Astrocyte (in vitro differentiated cells and primary cell): Measurements from ENCODE around the gene CROCC.

Experiments
- EZH2 ChIP-seq: IDR thresholded peaks from 2 replicates; pipeline ENCODE4 v1.6.1; 2012; ENCODE audit warnings: mild to moderate bottlenecking, low read length, inconsistent platforms; ENCODE audit not compliant: insufficient read depth
- TF ChIP-seq, protein P1 (sequence below): IDR thresholded peaks from 2 replicates; pipeline ENCODE4 v1.5.1; 2011; ENCODE audit warnings: low read depth, mild to moderate bottlenecking, inconsistent platforms, low read length, moderate library complexity; ENCODE audit not compliant: insufficient read depth

DNA sequence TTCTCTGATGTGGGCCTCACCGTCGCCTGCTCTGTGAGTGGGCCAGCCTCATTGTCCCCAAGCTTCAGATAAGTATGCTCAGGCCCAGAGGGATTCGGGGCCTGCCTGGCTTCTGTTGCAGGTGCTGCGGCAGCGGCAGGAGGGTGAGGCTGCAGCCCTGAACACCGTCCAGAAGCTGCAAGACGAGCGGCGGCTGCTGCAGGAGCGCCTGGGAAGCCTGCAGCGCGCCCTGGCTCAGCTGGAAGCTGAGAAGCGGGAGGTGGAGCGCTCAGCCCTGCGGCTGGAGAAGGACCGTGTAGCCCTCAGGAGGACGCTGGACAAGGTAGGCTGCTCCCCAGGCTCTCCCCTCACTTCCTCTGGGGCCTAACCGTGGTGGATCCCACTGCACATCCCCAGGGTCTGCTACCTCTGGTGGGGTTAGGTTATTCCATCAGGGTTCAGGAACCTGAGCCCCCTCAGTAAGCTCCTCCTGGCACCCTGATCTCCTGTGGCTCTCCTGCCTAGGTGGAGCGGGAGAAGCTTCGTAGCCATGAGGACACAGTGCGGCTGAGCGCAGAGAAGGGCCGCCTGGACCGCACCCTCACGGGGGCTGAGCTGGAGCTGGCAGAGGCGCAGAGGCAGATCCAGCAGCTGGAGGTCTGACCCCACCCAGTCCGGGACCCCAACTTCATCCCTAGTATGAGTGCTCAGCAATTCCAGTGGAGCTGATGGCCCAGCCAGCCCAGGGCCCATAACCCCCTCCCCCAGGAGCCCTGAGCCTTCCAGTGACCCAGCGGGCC lies 48.6 kb downstream of the CROCC start:
- no peak for TF ChIP-seq EZH2
- TF ChIP-seq, protein P1, sequence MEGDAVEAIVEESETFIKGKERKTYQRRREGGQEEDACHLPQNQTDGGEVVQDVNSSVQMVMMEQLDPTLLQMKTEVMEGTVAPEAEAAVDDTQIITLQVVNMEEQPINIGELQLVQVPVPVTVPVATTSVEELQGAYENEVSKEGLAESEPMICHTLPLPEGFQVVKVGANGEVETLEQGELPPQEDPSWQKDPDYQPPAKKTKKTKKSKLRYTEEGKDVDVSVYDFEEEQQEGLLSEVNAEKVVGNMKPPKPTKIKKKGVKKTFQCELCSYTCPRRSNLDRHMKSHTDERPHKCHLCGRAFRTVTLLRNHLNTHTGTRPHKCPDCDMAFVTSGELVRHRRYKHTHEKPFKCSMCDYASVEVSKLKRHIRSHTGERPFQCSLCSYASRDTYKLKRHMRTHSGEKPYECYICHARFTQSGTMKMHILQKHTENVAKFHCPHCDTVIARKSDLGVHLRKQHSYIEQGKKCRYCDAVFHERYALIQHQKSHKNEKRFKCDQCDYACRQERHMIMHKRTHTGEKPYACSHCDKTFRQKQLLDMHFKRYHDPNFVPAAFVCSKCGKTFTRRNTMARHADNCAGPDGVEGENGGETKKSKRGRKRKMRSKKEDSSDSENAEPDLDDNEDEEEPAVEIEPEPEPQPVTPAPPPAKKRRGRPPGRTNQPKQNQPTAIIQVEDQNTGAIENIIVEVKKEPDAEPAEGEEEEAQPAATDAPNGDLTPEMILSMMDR, result no peak
